GM21529 (cell line): ENCODE results near the gene FAM184B.

Experiments
- ATAC-seq: cut with Tn5 transposase; IDR thresholded peaks from one replicate; pipeline ENCODE4 v1.9.1; 2021; ENCODE audit not compliant: unreplicated experiment

FAM184B gene

GRCh38 chr4:17781300-17782287 is at the start of gene FAM184B:
FAM184B (minus strand) TSS chr4:17781621; CDS start chr4:17781299, 322 bp downstream.
- ATAC-seq = no peak

DNA sequence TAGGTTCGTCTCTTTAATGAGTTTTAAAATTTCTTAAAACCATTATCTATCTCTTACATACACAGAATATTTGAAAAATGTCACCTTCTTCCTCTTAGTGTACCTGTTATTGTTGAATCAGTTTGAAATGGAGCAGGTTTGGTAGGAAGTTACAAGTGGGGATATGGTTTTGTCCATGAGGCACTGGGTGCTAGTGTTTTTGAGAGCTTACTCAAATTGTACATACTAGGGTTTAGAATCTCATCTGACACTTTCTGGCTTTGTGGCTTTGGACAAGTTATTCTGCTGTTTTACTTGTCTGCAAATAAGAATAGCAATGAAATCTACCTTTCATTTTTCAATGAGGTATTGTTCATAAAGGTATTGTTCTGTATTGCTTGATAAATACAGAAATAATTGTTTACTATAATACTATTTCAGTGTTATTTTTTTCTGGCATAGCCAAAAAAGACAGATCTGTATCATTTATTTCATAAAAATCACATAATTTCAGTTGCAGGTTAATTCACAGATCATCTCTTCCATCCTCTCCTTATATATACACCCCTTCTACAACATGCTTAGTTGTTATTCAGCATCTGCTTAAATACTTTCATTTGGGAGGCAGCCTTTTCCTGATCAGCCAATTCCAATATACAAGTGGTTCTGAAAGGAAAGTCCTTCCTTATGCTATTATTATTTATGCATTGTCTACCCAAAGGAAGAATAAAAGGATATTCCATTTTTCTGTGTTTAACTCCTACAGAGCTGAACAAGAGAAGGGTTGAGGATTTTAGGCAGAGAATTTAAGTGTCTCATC is 42.6 kb upstream of the FAM184B start:
- ATAC-seq = no peak

- peak; percentile 85 for ATAC-seq
These were observed 35.6 kb upstream of the FAM184B start for GRCh38 chr4:17817027-17817426.

DNA sequence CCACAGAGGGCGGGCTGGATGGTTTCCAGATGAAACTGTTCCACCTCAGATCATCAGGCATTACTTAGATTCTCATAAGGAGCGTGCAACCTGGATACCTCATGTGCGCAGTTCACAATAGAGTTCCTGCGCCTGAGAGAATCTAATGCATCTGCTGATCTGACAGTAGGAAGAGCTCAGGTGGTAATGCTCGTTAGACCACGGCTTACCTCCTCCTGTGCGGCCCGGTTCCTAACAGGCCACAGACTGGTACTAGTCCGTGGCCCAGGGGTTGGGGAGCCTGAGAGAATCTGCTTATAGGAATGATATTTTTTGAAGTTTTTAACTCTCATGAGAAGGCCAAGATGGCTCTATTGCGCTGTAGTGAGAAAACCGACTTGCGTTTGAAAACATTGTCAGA is 34.7 kb upstream of the FAM184B start:
- no peak for ATAC-seq

DNA sequence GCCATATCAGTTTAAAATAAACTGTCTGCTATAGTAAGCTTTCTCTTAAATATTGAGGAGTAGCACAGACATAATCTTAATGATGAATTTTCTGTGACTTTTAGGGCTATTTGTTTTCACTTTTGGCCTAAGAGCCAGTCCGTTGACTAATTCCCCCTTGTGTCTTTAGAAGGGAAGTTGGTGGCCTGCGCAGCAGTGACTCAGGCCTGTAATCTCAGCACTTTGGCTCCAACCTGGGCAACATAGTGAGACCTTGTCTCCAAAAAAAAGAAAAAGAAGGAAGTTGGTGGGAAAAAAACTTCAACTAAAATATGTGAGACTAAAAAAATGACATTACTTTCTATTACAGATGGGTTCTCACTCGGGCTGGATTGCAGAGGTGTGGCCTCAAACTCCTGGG is 32.7 kb upstream of the FAM184B start:
- no peak for ATAC-seq

GRCh38 chr4:17812801-17813200 is 31.4 kb upstream of the FAM184B start:
- ATAC-seq = no peak

- ATAC-seq = no peak
These were observed 30.7 kb upstream of the FAM184B start for GRCh38 chr4:17812125-17812524.

GRCh38 chr4:17811078-17811603 is 29.7 kb upstream of the FAM184B start:
- peak; percentile 20 for ATAC-seq

DNA sequence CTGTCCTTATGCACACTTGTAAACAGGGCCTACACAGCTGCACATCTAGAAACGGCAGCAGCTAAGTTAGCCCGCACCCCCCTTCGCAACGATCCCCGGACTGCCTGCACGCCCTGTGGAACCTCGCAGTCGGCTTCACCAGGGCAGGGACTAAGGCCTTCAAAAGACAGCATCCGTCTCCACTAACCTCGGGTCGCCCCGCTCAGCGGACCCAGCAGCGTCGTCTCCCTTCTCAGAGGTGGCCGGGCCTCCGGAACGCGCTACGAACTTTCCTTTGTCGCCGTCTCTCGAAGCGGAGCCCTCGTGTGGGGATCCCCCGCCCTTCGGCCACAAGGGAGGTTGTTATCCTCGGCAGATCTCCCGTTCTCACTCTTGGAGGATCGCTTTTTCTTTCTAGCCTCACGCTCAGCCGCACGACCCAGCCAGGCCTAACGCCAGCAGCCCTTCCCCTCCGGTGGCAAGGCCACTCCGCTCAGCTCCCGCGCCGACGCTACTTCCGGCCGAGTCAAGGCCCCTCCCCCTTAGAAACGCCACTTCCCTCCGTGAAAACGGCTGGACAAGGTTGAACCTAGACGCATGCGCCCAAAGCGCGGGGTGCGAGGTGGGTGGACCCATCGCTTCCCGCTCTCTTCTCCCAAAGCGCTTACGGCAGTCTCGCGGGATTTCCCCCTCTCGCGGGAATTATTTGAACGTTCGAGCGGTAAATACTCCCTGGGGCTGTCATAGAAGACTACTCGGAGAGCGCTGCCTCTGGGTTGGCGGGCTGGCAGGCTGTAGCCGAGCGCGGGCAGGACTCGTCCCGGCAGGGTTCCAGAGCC is 29.0 kb upstream of the FAM184B start, which contains the start of the genes DCAF16 and NCAPG:
DCAF16 (minus strand) TSS at position 498 of the 818 bp plus-strand sequence. CDS start 6,616 bp downstream, outside the sequence.
NCAPG (plus strand) TSS at position 720 of the 818 bp plus-strand sequence. CDS start 99 bp downstream, outside the sequence.
- peak; percentile 88 for ATAC-seq

DNA sequence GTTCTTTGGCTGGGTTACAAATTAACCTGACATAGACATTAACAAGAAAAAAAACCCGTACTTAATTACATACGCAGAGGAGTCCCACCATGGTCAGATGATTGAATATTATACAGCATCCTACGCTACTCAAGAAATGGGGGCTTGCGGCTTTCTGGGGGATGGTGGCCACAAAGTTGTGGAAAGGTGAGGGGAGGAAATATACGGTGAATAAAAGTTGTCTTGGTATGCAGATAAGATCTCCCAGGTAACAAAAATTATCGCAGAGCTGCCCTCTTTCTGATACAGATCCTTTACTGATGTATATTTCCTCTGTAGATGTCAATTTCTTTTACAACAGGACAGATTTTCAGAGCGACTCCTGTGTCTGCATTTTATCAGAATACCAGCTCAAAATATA is 28.2 kb upstream of the FAM184B start:
- ATAC-seq = no peak

DNA sequence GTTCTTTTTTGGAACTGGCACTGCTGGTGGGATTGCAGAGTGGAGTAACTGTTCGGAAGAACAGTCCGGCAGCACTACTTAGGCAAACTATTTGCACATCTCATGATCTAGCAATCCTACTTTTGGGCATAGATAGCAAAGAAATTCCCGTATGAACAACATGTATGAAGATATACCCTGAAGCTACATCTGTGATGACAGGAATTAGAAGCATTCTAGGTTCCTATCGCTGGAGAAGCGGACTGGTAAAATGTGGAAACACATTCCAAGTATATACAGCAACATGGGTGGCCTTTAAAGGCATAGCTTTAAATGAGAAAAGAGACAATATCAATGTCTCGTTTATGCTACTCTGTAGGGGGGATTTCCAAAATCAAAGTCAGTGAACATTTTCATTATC is 26.0 kb upstream of the FAM184B start:
- ATAC-seq = no peak

GRCh38 chr4:17805580-17806155 is 24.2 kb upstream of the FAM184B start:
- no peak for ATAC-seq

DNA sequence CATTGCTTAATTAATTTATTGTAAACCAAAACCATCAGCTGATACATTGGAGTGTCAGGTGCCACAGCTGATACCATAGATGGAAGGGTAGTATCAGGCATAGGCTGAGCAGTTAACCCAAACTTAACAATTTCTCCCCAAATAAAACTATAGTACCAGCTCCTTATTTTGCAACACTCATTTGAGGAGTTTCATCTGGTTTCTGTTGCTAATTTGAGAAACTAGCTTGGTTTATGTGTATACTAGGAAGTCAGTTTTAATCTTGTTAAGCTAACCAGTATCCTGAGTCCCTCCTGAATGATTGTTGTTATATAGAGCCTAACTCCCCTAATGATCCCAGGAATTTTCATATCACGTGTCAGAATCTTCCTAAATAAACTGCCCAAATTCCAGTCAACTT is 16.4 kb upstream of the FAM184B start:
- ATAC-seq = no peak

GRCh38 chr4:17794730-17795129 is 13.3 kb upstream of the FAM184B start:
- ATAC-seq = no peak

DNA sequence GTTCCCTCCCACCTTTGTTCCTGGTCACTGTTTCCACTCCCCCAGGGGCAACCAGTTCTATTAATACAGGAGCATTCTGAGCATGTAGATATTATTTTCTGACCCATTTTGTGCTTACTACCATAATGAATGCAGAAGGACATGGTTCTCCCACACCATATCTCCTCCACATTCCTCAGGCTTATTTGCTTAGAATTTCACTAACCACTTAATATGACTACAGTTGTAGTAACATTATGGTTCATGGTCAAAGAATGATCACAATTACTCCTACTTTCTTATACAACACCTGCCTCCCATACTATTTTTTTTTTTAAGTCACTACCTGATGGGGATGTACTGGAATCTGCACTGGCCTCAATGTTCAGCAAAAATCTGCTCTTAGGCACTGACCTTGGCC is 7.5 kb upstream of the FAM184B start:
- ATAC-seq = no peak

- ATAC-seq = no peak
These were observed 5.9 kb upstream of the FAM184B start for GRCh38 chr4:17787315-17787714.

DNA sequence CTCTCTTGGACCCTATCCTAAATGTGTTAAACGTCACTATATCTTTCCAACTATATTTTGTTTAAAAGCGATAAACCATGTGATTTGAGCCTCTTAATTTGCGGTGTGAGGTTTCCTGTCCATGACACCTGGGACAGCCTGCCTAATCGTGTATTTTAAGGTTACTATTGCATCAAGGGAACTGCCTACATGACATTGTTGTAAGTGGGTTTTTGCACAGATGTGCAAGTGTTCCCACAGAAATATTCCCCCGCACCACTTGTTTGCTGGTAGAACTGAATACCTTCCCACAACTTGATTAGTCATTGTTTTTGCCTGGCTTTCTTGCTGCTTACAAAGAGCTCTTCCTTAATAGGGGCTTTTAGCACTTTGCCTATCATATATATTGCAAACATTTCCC is 5.1 kb upstream of the FAM184B start:
- ATAC-seq = no peak

- ATAC-seq = no peak
These were observed 4.4 kb upstream of the FAM184B start for GRCh38 chr4:17785858-17786257.

- ATAC-seq = no peak
These were observed 721 bp downstream of the FAM184B start for GRCh38 chr4:17780501-17781299.
